Endodermal cell (in vitro differentiated cells): ENCODE data around the gene AUTS2. TPM values are rescaled to one million over a fixed set of nuclear protein-coding genes. Genes with fewer than 3 reads are reported as not detected.

Experiments
- DNase-seq: peaks from one replicate; pipeline ENCODE4 v3.0.0-alpha.2; 2017
- H3K27ac ChIP-seq: 2 replicates; pipeline ENCODE4 v1.5.1; 2013; ENCODE audit warnings: mild to moderate bottlenecking, low read depth, low read length, moderate library complexity
- H3K27me3 ChIP-seq: 2 replicates; pipeline ENCODE4 v1.6.1; 2013; ENCODE audit warnings: mild to moderate bottlenecking, low read length, moderate library complexity; ENCODE audit not compliant: insufficient read depth, control insufficient read depth, poor library complexity, severe bottlenecking
- H3K36me3 ChIP-seq: 2 replicates; pipeline ENCODE4 v1.7.0; 2013; ENCODE audit warnings: mild to moderate bottlenecking, low read length, moderate library complexity; ENCODE audit not compliant: control insufficient read depth, insufficient read depth
- H3K4me1 ChIP-seq: one replicate; pipeline ENCODE4 v1.7.0; 2013; ENCODE audit warnings: low read length; ENCODE audit not compliant: control insufficient read depth, insufficient read depth
- H3K4me3 ChIP-seq: 2 replicates; pipeline ENCODE4 v1.5.1; 2013; ENCODE audit warnings: mild to moderate bottlenecking, low read length, moderate library complexity
- H3K9ac ChIP-seq: 2 replicates; pipeline ENCODE4 v1.6.1; 2013; ENCODE audit warnings: mild to moderate bottlenecking, low read length, moderate library complexity; ENCODE audit not compliant: poor library complexity, severe bottlenecking; ENCODE audit errors: extremely low read depth
- H3K9me3 ChIP-seq: 2 replicates; pipeline ENCODE4 v1.6.1; 2013; ENCODE audit warnings: mild to moderate bottlenecking, low read length, moderate library complexity; ENCODE audit not compliant: control insufficient read depth
- H3K27ac Mint-ChIP-seq: 2 replicates; pipeline ENCODE4 v1.8.0; 2020; ENCODE audit warnings: mixed read lengths
- H3K27me3 Mint-ChIP-seq: 2 replicates; pipeline ENCODE4 v1.8.0; 2021; ENCODE audit warnings: mild to moderate bottlenecking, mixed read lengths; ENCODE audit not compliant: insufficient read depth
- H3K36me3 Mint-ChIP-seq: 2 replicates; pipeline ENCODE4 v1.8.0; 2020; ENCODE audit warnings: low read depth, mixed read lengths
- H3K4me1 Mint-ChIP-seq: 2 replicates; pipeline ENCODE4 v1.8.0; 2020; ENCODE audit warnings: mixed read lengths
- H3K4me3 Mint-ChIP-seq: 2 replicates; pipeline ENCODE4 v1.8.0; 2020; ENCODE audit warnings: mild to moderate bottlenecking, moderate library complexity, mixed read lengths
- H3K9me3 Mint-ChIP-seq: 2 replicates; pipeline ENCODE4 v1.8.0; 2020; ENCODE audit warnings: mild to moderate bottlenecking, mixed read lengths
- CTCF ChIP-seq: fragments of 200-600 bp; sonication (generic); conservative IDR thresholded peaks from 2 replicates; pipeline ENCODE4 v1.5.0; 2021; ENCODE audit warnings: antibody characterized with exemption, mild to moderate bottlenecking
- WGBS, 2 experiments: methylation state at CpG; one replicate each; pipeline versions ENCODE4 v1.1.5 to v1.1.7; 2013; ENCODE audit warnings: missing lambda C conversion rate in 2 of 2, mixed read lengths in 1 of 2; ENCODE audit not compliant: insufficient coverage in 1 of 2, insufficient read length in 1 of 2; 5-methylcytosine and 5-hydroxymethylcytosine counted together
- total RNA-seq, 2 donors: library from RNA; stranded (reverse); fragmentation: NEBNext Ultra II Directional in 1 of 2; extraction: Animal tissue kit (Norgen Biotek cat#: 25700) in 1 of 2; gene quantifications; 2 replicates in 1 of 2; 3 replicates in 1 of 2; pipeline ENCODE4 v1.2.1, GENCODE V29; 2021

The AUTS2 gene
- total RNA-seq, 2 donors from 2014 or later = 76.8 to 106 TPM

GRCh38 chr7:70237831-70238575 is 639.7 kb downstream of the AUTS2 start:
- H3K27ac ChIP-seq = peak overlapping the region; percentile 10
- no peaks in the 10 kb centered on the region for H3K4me1 ChIP-seq
- 85 to 90% methylated on average over 8 to 9 of the region's 9 CpGs for WGBS, 2 experiments
- no peaks in the 10 kb centered on the region for H3K27me3 ChIP-seq
- peaks cover 4% of the 10 kb centered on the region for H3K36me3 Mint-ChIP-seq
- no peak overlapping the region for H3K4me3 ChIP-seq
- H3K27me3 Mint-ChIP-seq = no peaks in the 10 kb centered on the region
- DNase-seq = no peak
- H3K4me3 Mint-ChIP-seq = no peak overlapping the region
- H3K4me1 Mint-ChIP-seq = peaks cover 5% of the 10 kb centered on the region
- no peaks in the 10 kb centered on the region for H3K9me3 Mint-ChIP-seq
- no peak overlapping the region for H3K9ac ChIP-seq
- no peaks in the 10 kb centered on the region for H3K9me3 ChIP-seq
- H3K27ac Mint-ChIP-seq = no peak overlapping the region
- no peaks in the 10 kb centered on the region for H3K36me3 ChIP-seq
- no peak for TF ChIP-seq CTCF

- Mint-ChIP-seq H3K4me3 (no peak overlapping the region), H3K27me3 (no peaks in the 10 kb centered on the region), H3K4me1 (peaks cover 5% of the 10 kb centered on the region), H3K9me3 (no peaks in the 10 kb centered on the region), H3K36me3 (peaks cover 4% of the 10 kb centered on the region), H3K27ac (no peak overlapping the region)
- Histone ChIP-seq H3K27me3 (no peaks in the 10 kb centered on the region), H3K4me3 (no peak overlapping the region), H3K9ac (no peak overlapping the region), H3K9me3 (no peaks in the 10 kb centered on the region), H3K4me1 (no peaks in the 10 kb centered on the region), H3K36me3 (no peaks in the 10 kb centered on the region), H3K27ac (peak overlapping the region; percentile 73)
- WGBS, 2 experiments = 90 to 91% methylated on average over 3 of the region's 3 CpGs
- TF ChIP-seq CTCF = no peak
- no peak for DNase-seq
Measured at GRCh38 chr7:70239918-70240317, 641.6 kb downstream of the AUTS2 start.

- no peak overlapping the region for H3K9ac ChIP-seq
- H3K36me3 ChIP-seq = no peaks in the 10 kb centered on the region
- Mint-ChIP-seq H3K4me1 (peaks cover 5% of the 10 kb centered on the region), H3K36me3 (peaks cover 3% of the 10 kb centered on the region), H3K4me3 (no peak overlapping the region), H3K27me3 (no peaks in the 10 kb centered on the region), H3K27ac (no peak overlapping the region), H3K9me3 (no peaks in the 10 kb centered on the region)
- TF ChIP-seq CTCF = no peak
- H3K27ac ChIP-seq = no peak overlapping the region
- no peaks in the 10 kb centered on the region for H3K4me1 ChIP-seq
- H3K9me3 ChIP-seq = no peaks in the 10 kb centered on the region
- 95% methylated on average over 2 of the region's 2 CpGs; no CpG with 5 or more reads in 1 of the 2 experiments for WGBS, 2 experiments
- DNase-seq = no peak
- no peaks in the 10 kb centered on the region for H3K27me3 ChIP-seq
- no peak overlapping the region for H3K4me3 ChIP-seq
Measured at GRCh38 chr7:70240873-70241272, 642.6 kb downstream of the AUTS2 start.
